HG03575 (cell line): ENCODE results near the gene PTH2R.
"Not testable (repeated sequence)": the region's sequence is repeated elsewhere in the genome, so short reads cannot be mapped to it uniquely, and the experiment has no call there.

Experiments
- ATAC-seq: cut with Tn5 transposase; IDR thresholded peaks from one replicate; pipeline ENCODE4 v1.9.1; 2021; ENCODE audit not compliant: unreplicated experiment, insufficient number of reproducible peaks, low FRiP score; ENCODE audit errors: extremely low read depth

The PTH2R gene

DNA sequence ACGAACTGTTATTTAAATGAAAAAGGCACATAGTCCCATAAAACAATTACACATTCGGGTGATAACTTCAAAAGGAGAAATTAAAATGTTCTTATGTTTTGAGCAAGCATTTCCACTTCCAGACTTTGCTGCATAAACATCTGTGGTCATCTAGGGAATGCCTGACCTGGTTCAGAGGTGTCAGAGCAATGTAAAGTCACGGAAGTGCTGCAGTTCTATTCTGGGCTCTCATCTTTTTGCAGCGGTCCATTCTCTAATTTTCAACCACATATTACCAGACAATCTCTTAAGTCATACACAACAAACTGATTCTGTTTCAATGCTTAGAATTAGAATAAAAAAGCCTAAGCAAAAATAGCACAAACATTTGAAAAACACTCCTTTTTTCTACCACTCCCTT lies 22.0 kb upstream of the PTH2R start:
- no peak for ATAC-seq

DNA sequence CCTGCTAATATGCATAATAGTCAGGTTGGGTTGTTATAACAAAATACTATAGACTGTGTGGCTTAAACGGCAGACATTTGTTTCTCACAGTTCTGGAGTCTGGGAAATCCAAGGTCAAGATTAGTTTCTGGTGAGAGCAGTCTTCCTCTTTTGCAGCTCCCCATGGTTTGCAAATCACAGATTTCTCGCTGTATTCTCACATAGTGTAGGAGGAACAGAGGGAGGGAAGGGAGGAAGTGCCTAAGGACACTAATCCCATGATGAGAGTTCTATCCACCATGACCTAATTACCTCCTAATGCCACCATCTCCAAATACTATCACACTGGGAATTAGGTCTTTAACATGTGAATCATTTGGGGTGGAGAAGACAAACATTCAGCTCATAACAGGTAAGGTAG lies 20.1 kb upstream of the PTH2R start:
- no peak for ATAC-seq

DNA sequence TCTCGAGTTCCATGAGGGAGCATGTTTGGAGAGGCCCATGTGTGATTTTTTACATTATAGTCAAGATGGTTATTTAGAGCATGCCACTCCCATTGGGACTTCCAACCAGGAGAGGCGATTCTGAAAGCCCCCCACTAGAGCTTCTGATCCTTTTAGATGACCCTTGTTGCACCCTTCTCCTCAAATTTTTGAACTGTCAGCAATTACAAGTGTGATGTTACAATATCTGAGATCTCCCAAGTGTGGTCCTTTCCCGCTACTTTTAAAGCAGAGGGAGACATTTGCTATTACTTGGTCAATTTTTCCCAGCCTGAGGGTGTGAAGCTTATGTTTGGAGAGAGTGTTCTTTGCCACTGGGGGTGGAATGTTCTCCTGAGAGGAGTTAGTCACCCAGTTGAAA lies 16.7 kb upstream of the PTH2R start:
- no peak for ATAC-seq

DNA sequence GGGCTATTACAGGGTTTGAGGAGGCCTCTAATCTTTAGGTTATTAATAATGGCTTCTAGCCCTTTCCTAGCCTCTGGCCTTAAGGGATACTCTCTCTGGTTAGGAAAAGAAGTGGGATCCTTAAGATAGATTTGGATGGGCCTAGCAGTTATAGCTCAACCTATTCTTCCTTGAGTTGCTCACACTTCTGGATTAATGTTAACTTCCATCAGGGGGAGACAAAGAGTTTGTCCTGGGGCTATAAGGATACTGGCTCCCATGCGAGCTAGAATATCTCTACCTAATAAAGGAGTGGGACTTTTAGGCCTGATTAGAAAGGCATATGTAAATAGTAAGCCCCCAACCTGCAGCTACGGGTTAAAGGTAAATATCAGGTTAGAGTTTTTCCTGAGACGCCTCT lies 14.3 kb upstream of the PTH2R start:
- ATAC-seq: no peak

DNA sequence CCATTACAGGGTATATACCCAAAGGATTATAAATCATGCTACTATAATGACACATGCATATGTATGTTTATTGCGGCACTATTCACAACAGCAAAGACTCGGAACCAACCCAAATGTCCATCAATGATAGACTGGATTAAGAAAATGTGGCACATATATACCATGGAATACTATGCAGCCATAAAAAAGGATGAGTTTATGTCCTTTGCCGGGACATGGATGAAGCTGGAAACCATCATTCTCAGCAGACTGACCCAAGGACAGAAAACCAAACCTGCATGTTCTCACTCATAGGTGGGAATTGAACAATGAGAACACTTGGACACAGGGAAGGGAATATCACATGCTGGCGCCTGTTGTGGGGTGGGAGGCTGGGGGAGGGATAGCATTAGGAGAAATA lies 9.8 kb upstream of the PTH2R start:
- not testable (repeated sequence) for ATAC-seq

DNA sequence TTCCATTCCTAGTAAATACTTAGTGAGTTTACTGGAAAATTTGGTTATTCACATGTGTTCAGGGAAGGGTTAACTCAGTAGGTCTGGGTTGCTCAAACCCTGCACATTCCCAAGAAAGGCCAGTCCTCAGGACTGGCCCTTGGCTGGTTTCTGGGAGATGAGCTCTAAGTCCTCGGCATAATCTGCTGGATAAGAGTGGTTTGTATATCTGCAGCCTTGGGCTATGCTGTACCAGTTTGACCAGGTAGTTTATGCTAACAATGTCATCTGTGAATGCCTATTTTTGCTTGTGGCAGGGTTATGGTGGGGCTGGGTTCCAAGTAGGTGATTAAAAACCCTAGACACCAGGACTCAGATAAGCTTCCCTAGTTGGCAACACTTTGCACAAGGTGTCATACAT lies 7.4 kb upstream of the PTH2R start:
- ATAC-seq: no peak

DNA sequence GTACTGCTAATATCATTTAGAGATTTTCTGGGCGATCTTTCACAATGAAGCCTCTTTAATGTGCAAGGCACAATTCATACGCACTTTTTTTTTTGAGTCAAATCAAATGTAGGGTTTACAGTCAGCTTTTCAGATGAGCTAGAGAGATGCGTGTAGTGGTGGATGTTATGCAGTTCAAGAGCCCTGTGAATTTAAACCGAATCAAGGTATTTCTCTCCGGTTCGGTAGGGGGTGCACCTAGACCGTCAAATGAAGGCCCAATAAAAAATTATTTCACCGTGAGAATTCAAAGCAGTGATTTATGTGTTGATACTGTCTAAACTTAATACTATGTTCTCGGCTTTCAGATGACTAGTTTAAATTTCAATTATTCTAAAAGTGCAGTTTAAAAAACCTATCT lies 1.1 kb downstream of the PTH2R start:
- no peak for ATAC-seq

DNA sequence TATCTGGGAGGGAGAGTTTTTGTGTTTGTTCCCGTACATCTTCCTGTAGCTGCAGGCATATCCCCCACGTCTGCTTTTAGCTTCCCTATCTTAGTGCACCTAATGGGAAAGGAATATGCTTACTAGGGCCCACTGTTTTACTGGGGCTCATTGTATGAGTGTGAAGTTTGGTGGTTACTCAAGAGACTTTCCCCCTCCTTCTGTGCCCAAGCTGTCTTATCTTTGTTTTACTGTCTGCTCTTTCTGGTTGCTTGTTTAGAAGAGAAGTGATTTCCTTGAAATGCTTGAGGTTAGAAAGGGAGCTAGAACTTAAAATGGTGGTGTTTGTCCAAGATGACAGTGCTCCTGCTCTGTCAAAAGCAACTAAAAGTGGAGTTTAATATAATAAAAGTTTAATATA lies 7.3 kb downstream of the PTH2R start:
- no peak for ATAC-seq

DNA sequence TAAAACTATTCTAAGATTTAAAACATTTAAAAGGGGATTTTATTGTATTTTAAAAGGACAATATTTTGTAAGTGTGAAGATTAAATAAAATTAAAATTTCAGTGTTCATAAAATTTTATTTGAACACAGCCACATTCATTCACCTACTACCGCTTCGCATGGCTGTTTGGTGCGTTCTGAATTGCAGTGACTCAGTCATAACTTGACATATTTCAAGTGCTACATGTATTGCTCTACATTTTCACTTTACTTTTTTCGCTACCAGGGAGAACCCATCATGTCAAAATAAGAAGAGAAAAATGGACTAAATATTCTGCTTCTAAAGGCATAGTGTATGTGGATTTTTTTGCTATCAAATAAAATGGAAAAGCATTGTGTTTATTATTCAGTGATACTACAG lies 8.7 kb downstream of the PTH2R start:
- peak; percentile 19 for ATAC-seq

DNA sequence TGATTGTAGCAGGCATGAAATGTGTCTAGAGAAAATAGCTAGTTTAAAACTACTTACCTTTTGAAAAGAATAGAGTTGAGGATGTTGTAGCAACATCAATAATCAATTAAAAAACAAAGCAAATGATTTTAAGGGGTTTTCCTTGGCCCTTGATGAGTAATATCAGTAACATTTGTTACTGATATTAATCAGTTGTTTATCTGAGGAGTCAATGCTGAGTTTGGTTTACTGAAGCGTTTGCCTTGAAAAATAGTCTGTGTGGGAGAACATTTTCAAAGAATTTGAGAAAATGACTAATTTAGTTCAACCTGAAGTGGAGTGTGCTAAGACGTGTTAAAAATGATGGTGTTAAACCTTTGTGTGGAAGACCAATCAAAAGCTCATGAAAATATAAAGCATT lies 9.3 kb downstream of the PTH2R start:
- ATAC-seq: peak; percentile 83

DNA sequence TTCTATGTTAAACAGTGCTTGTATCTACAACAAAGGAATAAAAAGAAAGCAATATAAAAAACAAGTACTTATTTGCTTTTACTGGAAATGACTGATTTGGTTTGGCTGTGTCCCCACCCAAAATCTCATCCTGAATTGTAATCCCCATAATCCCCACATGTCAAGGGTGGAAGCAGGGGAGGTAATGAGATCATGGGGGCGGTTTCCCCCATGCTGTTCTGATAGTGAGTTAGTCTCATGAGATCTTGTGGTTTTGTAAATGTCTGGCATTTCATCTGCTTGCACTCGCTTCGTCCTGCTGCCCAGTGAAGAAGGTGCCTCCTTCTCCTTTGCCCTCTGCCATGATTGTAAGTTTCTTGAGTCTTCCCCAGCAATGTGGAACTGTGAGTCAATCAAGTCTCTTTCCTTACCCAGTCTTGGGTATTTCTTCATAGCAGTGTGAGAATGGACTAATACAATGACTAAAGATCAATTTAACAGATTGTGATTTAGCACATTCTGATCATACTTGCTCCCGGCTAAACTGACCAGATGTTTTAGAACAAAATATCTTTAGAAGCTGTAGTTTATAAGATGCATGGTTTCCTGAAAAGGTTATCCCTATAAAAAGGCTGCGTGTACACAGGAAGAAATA lies 19.9 kb downstream of the PTH2R start:
- ATAC-seq: no peak

DNA sequence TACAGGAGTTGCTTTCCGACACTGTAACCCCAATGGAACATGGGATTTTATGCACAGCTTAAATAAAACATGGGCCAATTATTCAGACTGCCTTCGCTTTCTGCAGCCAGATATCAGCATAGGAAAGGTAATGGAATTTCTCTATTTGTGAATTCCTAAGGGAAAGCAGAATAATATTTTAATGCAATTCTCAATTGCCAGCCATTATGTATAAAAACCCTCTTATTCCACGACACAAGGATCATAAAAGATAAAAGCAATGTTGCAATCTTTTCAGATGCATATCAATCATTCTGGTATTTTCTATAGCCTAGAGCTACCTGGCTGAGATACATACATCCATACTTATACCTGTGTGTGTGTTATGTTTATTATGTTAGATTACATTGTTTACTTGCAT lies 31.2 kb downstream of the PTH2R start:
- ATAC-seq: no peak

DNA sequence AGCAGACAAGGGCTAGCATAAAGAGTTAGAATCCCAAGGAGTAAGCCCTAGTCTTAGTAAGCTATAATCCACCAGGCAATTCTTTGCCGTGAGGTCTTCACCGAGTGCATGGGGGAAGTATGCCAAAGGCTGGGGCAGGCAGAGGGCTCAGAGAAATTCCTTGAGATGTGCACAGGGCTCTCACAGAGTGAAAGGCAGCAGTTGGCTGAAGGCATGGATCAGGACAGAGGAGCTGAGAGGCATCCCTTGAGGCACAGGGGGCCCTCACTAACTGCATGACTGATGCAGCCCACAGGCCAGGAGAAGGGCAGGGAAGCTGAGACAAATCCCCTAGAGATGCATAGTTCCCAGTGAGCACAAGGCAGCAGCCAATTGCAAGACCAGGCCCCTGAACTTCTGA lies 34.1 kb downstream of the PTH2R start:
- ATAC-seq: no peak

DNA sequence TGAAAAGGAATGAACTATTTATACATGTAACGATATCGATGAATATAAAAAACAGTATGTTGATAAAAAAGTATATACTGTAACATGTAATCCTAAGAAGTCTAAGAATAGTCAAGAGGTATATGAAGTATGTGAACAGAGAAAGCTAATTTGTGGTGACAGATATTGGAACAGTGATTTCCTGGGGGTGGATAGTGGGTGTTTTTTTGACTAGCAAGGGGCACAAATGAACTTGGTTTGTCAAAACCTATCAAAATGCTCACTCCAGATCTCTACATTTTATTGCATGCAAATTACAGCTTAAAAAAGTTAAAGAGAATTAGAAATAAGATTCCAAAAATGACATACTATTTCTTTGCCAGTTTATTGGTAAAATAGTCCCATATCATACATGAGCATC lies 35.4 kb downstream of the PTH2R start:
- ATAC-seq: no peak

DNA sequence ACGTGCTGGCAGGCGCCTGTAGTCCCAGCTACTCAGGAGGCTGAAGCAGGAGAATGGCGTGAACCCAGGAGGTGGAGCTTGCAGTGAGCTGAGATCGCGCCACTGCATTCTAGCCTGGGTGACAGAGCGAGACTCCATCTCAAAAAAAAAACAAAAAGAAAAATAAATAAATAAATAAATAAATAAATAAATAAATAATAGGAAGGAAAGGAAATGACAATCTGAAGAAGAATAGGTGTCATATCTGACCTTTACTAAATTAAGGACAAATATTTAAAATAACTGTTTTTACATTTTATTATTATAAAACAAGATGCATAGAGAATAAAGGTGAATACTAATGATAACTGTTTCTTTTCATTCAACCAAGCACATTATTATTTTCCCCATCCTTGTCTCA lies 40.9 kb downstream of the PTH2R start:
- not testable (repeated sequence) for ATAC-seq

DNA sequence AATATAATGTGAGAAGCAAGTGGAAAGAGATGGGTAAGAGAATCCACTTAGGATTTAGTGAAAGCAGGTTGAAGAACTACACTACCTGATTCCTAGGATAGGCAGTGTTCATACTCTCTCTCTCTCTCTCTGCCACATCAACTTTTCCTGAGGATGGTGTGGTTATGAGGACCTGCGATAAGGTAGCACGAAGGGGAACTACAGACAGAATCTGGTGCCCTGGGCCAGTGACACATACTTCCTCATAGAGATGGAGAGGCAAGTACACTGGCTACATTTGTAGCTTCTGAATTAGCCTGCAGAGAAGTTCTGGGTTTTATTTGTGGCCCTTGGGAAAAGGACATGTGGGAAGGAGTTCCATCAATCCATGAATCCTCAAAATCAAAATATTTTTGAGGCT lies 44.5 kb downstream of the PTH2R start:
- ATAC-seq: no peak

DNA sequence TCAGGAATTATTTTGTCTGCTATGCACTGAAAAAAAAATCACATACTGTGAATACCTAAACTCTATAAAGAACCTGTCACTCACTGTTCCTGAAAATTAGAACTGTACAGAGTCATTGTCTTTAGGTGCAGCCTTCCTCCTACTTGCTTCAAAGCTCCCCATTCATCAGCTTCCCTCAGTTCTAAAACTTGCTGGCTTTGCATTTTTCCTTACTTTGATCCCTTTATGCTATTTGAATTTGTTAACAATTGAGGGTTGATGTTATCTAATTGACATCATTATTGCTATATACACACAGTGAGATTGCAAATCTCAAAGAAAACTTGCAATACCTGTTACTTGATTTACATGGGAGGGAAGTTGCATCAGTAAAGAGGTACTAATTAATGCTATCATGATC lies 48.3 kb downstream of the PTH2R start:
- ATAC-seq: no peak

DNA sequence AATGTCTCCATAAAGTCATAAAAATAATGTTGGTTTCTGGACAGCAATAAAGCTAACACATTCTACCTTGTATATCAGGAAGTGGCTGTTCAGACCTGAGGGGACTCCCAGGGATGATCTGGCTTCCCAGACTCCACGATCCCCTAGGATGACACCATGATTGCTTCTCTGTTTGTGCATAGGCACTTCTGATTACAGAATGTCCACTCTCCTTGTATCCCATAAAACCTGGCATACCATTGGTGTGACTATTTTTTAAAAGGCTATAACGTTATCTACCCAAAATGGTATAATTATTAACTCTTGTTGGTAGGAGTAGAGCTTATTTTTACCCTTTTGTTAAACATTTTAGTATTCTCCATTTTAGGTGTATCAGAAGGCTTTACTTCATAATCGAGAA lies 57.1 kb downstream of the PTH2R start:
- no peak for ATAC-seq

DNA sequence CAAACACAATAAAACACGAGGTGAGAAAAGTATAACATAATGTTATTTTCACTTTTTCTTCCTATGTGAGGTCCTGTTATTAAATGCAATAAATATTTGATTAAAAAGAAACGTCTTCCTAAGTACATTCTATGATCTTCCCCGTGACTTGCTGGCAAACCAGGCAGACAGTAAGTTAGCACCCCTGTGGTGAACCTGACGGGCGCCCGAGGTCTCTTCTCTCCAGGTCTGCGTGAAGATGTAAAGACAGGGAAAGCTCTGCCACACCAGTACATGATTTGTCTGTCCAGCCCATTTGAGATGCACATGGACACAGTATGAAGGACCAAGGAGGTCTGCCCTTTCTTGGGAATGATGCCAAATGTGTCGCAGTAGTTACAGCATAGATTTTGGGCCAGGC lies 57.6 kb downstream of the PTH2R start:
- no peak for ATAC-seq

DNA sequence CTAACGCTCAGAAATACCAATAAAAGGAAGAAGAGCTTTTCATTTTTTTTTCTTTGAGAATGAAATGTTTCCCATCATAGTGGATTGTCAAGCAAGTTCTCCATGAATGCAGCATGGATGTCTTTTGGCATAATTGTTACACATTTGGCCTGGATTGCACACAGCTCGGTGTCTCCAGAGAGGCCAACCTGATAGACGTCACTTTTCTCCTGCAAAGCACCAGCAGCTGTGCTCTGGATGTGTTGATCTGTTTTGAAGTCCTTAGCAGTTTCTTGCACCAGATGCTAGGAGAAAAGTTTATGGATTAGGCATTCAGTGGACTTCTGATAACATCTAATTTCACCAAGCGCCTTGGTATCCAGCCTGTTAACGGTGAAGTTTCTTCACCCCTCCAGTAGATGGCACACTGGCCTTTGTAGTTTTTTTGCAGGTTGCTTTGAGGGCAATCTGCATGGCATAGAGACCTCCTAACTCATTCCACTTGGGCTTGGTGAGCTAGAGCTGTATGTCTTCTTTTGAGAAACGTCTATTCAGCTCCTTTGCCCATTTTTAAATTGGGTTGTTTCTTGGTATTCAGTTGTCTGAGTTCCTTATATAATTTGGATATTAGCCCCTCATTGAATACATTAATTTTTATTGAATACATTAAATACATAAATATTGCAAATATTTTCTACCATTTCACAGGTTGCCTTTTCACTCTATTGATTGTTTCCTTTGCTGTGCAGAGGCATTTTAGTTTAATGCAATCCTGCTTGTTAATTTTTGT lies 59.7 kb downstream of the PTH2R start:
- ATAC-seq: peak; percentile 66

DNA sequence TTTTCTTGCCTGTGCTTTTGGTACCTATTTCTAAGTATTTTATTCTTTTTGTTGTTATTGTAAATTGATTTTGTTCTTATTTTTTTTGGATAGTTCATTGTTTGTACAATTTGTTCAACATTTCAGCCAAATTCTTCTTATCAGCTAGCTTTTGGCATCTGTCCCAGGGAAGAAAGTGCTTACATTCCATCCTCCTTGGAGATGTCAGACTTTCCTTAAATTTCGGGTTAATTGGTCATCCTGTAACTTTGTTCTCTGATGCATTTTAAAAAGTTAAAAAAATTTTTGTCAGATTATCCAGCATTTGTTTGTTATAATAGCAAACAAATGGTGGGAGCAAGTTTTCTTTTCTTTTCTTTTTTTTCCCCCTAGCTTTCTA lies 60.3 kb downstream of the PTH2R start:
- ATAC-seq: no peak
